ENCODE data around the gene SLC25A21.

GRCh38 chr14:36659010-36659821 is 513.2 kb downstream of the SLC25A21 start:
- TF ChIP-seq EZH2 (IDR thresholded peaks at IDR 0.05; ENCODE audit: low read length, missing control alignments) (peak; percentile 92), CTCF (conservative IDR thresholded peaks at IDR 0.05 in 1 of 2, IDR thresholded peaks at IDR 0.05 in 1 of 2; ENCODE audit: low read depth in 1 of 2, low read length in 2 of 2) (no peak)
